Kidney (tissue), 14 donors: ENCODE data around the gene WDR46. TPM values are rescaled to one million over a fixed set of nuclear protein-coding genes. Genes with fewer than 3 reads are reported as not detected.
"Not testable (repeated sequence)": the region's sequence is repeated elsewhere in the genome, so short reads cannot be mapped to it uniquely, and the experiment has no call there.

Experiments
- DNase-seq, 5 donors: peaks; one replicate each; pipeline ENCODE4 v3.0.0-alpha.2; 2013 to 2020
- FAIRE-seq: peaks from 2 replicates; lab custom pipeline; 2012; peaks lifted over from hg19 to GRCh38; lab: Jason Lieb, UNC
- H3K27ac ChIP-seq, 2 donors: one replicate each; pipeline ENCODE4 v1.7.0; 2013; ENCODE audit warnings: low read depth in 2 of 2, low read length in 2 of 2, inconsistent platforms in 1 of 2
- H3K27me3 ChIP-seq: one replicate; pipeline ENCODE4 v1.7.1; 2013; ENCODE audit warnings: low read length, inconsistent platforms; ENCODE audit not compliant: control insufficient read depth, insufficient read depth
- H3K36me3 ChIP-seq, 3 donors: one replicate each; pipeline versions ENCODE4 v1.7.0 to v1.7.1; 2013; ENCODE audit warnings: low read length in 3 of 3, control low read depth in 1 of 3, inconsistent platforms in 1 of 3; ENCODE audit not compliant: insufficient read depth in 3 of 3, control insufficient read depth in 2 of 3
- H3K4me1 ChIP-seq, 3 donors: one replicate each; pipeline versions ENCODE4 v1.7.0 to v1.7.1; 2013; ENCODE audit warnings: low read length in 3 of 3, inconsistent platforms in 1 of 3, low read depth in 1 of 3; ENCODE audit not compliant: control insufficient read depth in 2 of 3, insufficient read depth in 2 of 3
- H3K4me3 ChIP-seq, 3 donors: one replicate each; pipeline versions ENCODE4 v1.7.0 to v1.8.1; 2013; ENCODE audit warnings: low read length in 3 of 3, control low read depth in 1 of 3, inconsistent platforms in 1 of 3
- H3K9ac ChIP-seq, 3 donors: one replicate each; pipeline versions ENCODE4 v1.7.0 to v1.7.1; 2013; ENCODE audit warnings: low read length in 3 of 3, control low read depth in 1 of 3, inconsistent platforms in 1 of 3
- H3K9me3 ChIP-seq, 3 donors: one replicate each; pipeline versions ENCODE4 v1.7.0 to v1.7.1; 2013; ENCODE audit warnings: low read length in 3 of 3, control low read depth in 1 of 3, inconsistent platforms in 1 of 3; ENCODE audit not compliant: control insufficient read depth in 2 of 3, insufficient read depth in 1 of 3
- intact Hi-C: fragments of 100-400 bp; cut with DNase I; formaldehyde crosslinking; loops from one replicate; pipeline ENCODE4 v1.11.1; 2022
- polyA plus RNA-seq: library from polyadenylated mRNA; stranded (reverse); fragments of 350-450 nt; fragmentation: Illumina TruSeq; extraction: RNeasy Lipid Tissue Mini Kit (QIAGEN cat#74804); gene quantifications from one replicate; pipeline ENCODE4 v1.2.3, GENCODE V29; 2014; ENCODE audit warnings: low read depth, low replicate concordance; ENCODE audit not compliant: insufficient read depth
- total RNA-seq: library from RNA; stranded (reverse); fragmentation: NEBNext Ultra II Directional; extraction: Animal tissue kit (Norgen Biotek cat#: 25700); gene quantifications from one replicate; pipeline ENCODE4 v1.2.1, GENCODE V29; 2021
- TF ChIP-seq, protein P1 (sequence below): IDR thresholded peaks from 3 replicates; pipeline ENCODE4 v1.5.1; 2012; ENCODE audit warnings: mild to moderate bottlenecking, moderate library complexity, borderline replicate concordance; ENCODE audit not compliant: insufficient read depth; ENCODE audit errors: extremely low read depth
- donor health status: control.
- donor health status: control.
- donor health status: control.
- donor health status: control.
- donor health status: control.
- donor health status: DM: yes; HTN: yes; CAD: no.
- donor health status: Normal renal cell carcinoma (clear cell type).

The WDR46 gene
- total and polyA plus RNA-seq, 2 donors from 2014 or later: 40.3 to 46.5 TPM

DNA sequence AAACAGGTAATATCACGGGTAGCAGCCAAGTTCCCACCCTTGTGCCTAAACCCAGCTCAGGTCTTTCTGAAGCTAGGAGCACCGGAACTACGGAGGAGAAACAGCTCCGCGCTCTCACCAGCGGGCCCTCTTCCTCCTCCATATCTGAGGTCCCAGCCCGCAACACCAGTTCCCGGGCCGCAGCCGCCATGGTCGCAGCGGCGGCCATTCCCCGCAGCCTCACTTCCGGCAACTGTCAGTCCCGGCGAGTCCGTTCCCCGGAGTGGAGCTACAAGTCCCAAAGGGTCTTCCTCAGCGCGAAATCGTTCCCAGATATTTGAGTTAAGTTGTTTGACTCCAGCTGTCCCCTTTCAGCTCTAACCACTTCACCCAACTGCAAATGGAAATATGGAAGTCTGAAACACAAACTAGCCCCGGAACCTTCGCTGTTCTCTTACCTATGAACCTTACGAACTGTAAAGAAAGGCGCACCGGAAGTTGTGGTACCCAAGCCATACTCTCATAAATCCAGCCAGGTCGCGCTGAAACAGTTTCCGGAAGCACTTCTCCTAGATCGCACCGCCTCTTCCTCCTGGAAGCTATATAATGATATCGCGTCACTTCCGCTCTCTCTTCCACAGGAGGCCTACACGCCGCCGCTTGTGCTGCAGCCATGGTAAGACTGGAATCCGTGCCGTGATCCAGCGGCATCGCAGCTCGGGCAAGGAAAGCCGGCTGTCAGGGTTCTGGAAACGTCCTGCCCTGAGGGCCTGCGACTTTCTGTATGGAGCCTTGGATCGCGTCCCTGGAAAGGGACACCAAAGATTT, 17.4 kb downstream of the WDR46 start, which contains the start of the genes RPS18 and VPS52:
Gene RPS18, plus strand, starts transcription at position 608 of the 807 bp plus-strand sequence. Its CDS starts 45 bp downstream, at position 653.
Gene VPS52, minus strand, starts transcription at position 409 of the 807 bp plus-strand sequence. Its CDS starts 201 bp downstream, at position 208.
- H3K4me3 ChIP-seq: peak within 1 kb of the TSS; percentile 84 to 94 (median 93)
- H3K27me3 ChIP-seq: no peaks in the 10 kb centered on the region
- H3K9me3 ChIP-seq: no peaks in the 10 kb centered on the region
- intact Hi-C loops: no loop called here
- DNase-seq (peak; percentile 96 to 100 (median 98)), FAIRE-seq (peak; percentile 56)
- H3K36me3 ChIP-seq: peaks cover 15 to 46% (median 25%) of the 10 kb centered on the region in 3 donors
- peak within 1 kb of the TSS; percentile 93 to 95 (median 94) for H3K9ac ChIP-seq
- TF ChIP-seq, protein P1, sequence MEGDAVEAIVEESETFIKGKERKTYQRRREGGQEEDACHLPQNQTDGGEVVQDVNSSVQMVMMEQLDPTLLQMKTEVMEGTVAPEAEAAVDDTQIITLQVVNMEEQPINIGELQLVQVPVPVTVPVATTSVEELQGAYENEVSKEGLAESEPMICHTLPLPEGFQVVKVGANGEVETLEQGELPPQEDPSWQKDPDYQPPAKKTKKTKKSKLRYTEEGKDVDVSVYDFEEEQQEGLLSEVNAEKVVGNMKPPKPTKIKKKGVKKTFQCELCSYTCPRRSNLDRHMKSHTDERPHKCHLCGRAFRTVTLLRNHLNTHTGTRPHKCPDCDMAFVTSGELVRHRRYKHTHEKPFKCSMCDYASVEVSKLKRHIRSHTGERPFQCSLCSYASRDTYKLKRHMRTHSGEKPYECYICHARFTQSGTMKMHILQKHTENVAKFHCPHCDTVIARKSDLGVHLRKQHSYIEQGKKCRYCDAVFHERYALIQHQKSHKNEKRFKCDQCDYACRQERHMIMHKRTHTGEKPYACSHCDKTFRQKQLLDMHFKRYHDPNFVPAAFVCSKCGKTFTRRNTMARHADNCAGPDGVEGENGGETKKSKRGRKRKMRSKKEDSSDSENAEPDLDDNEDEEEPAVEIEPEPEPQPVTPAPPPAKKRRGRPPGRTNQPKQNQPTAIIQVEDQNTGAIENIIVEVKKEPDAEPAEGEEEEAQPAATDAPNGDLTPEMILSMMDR: no peak
- H3K4me1 ChIP-seq: peaks cover 6 to 31% (median 16%) of the 10 kb centered on the region in 3 donors
- H3K27ac ChIP-seq: peak within 1 kb of the TSS; percentile 91 to 93

DNA sequence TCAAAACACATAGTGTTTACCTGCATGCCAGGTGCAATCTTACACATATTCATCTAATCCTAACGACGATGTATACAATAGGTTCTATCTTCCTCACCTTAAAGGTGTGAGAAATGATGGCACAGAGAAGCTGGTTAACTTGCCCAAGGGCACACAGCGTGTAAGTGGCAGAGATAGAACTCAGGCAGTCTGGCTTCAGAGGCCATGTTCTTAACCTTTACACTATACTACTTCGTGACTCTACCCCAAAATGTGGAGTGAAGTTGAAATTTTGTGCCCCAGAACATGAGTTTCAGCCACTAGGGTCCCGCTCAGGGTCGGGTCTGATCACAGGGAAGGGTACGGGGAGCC, 17.9 kb downstream of the WDR46 start:
- peaks cover 6 to 25% (median 16%) of the 10 kb centered on the region in 3 donors for H3K4me1 ChIP-seq
- intact Hi-C loops: no loop called here
- H3K36me3 ChIP-seq: peaks cover 15 to 49% (median 29%) of the 10 kb centered on the region in 3 donors
- peak overlapping the region; percentile 91 to 93 for H3K27ac ChIP-seq
- TF ChIP-seq, protein P1: no peak
- FAIRE-seq (no peak), DNase-seq (no peak)
- peak overlapping the region; percentile 84 to 94 (median 93) for H3K4me3 ChIP-seq
- H3K9ac ChIP-seq: peak overlapping the region; percentile 92 to 94 (median 93)
- no peaks in the 10 kb centered on the region for H3K9me3 ChIP-seq
- H3K27me3 ChIP-seq: no peaks in the 10 kb centered on the region

DNA sequence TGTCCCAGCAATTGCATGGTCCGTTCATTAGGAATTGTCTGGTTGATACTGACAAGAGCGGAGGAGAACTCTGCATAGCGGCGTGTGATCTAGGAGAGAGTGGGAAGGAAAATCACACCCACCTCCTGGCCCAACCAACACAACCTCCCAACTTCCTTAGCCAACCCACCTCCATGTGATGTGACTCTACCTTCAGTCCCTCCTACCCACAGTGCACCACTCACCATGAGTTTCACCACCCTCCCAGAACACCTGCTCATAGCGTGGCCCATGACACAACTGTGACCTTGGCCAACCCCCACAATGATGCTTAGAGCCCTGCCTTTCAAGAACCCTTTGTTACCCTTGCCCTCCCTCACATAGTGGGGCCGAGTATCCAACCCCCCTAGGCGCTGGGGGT, 25.0 kb downstream of the WDR46 start:
- H3K27ac ChIP-seq: no peak overlapping the region
- H3K9ac ChIP-seq: no peak overlapping the region
- no peak overlapping the region for H3K4me3 ChIP-seq
- no peaks in the 10 kb centered on the region for H3K4me1 ChIP-seq
- intact Hi-C loops: no loop called here
- H3K9me3 ChIP-seq: no peaks in the 10 kb centered on the region
- TF ChIP-seq, protein P1: no peak
- peak in 1 of 5 donors; percentile 18 for DNase-seq
- peaks cover 18 to 68% (median 31%) of the 10 kb centered on the region in 3 donors for H3K36me3 ChIP-seq
- no peaks in the 10 kb centered on the region for H3K27me3 ChIP-seq
- FAIRE-seq: no peak

GRCh38 chr6:33262490-33262889, 26.5 kb downstream of the WDR46 start:
- H3K9ac ChIP-seq, H3K9me3 ChIP-seq, intact Hi-C loops, DNase-seq, H3K27me3 ChIP-seq, H3K4me3 ChIP-seq, H3K4me1 ChIP-seq, H3K27ac ChIP-seq, FAIRE-seq: not testable (repeated sequence)
- peaks cover 12 to 56% (median 26%) of the 10 kb centered on the region in 3 donors for H3K36me3 ChIP-seq
